ENCODE results near the gene GPR52.

GPR52 gene

DNA sequence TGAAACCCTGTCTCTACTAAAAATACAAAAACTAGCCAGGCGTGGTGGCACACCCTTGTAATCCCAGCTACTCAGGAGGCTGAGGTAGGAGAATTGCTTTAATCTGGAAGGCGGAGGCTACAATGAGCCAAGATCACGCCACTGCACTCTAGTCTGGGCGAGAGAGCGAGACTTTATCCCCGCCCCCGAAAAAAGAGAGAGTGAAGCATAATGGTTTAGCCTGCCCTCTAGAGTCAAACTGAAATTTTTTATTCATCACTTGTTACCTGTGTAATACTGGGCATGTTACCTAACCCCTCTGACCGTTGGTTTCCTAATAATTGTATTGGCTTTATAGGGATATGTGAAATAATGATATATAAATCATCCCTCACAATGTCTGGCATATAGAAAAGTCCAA is 18.8 kb downstream of the GPR52 start:
- no peak for ATAC-seq
- no peak for DNase-seq

DNA sequence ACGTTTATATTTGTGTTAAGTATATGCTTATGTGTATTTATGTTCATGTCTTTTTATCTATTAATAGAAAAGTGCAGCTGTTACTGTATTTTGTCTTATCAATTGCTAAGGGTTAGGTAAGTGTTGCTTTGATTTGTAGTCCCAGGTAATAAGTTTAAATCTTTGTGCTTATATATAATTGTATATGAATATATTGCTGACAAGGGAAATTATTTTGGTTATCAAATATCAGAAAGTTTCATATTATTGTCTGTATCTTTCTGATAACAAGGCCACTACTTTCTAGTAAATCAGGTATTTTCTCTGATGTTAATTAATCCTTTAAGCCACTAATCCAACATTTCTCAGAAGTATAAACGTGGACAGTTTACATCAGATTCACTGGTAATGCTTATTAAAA is 21.3 kb downstream of the GPR52 start:
- DNase-seq: no peak

DNA sequence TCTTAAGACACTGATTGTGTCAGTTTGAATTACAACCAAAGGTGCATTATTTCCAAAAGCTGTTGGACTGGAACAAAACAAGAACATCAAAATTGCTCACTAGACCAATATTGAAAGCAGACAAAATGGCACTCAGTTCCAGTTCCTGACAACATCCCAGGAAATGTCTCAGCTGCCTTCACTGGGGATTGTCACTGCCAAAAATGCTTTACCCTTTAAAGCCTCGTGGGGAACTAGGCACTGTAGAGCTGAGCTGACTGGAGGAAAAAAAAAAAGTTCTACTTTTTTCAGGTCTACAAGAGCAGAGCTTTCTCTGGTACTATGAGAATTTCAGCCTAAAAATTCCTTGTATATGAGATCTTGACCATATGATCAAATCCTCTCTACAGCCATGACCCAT is 21.9 kb downstream of the GPR52 start:
- no peak for ATAC-seq
- no peak for DNase-seq

More for the DNA sequence above, 21.3 kb downstream of the GPR52 start:
- no peak for ATAC-seq

DNA sequence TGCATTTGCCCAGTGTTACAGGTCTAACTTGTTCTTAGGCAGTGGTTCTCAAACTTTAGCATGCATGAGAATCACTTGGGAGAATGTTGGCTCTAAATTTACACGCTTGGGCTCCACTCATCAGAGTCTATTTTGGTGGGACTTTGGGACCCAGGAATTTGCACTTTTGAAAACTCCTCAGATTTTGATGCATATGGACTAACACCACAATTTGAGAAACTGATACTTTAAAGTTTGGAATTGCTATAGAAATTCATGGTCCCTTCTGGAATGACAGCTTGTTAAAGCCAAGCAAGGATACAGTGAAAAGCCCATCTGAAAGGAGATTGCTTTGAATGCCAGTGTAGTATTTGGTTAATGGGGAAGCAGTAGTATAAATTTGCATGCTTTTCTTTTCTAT is 31.5 kb downstream of the GPR52 start:
- ATAC-seq (no peak), DNase-seq (no peak)

DNA sequence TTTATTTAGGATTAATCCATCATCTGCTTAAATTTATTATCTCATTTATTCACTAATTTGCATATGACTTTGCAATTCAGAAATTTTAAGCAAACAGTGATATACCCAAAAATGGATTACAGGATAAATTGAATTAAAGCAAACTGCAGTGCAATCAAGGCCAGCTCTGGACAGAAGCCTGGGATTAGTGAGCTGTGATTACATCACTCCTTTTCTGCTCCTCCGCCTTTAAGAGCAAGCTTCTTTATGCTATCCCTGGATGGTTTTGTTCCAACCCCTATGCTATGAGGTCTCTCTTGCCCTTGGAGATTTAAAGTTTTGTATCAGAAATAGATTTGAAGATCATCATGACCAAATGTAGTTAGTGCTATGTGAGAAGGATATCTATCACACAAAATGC is 32.6 kb downstream of the GPR52 start:
- DNase-seq: no peak
- ATAC-seq: no peak

DNA sequence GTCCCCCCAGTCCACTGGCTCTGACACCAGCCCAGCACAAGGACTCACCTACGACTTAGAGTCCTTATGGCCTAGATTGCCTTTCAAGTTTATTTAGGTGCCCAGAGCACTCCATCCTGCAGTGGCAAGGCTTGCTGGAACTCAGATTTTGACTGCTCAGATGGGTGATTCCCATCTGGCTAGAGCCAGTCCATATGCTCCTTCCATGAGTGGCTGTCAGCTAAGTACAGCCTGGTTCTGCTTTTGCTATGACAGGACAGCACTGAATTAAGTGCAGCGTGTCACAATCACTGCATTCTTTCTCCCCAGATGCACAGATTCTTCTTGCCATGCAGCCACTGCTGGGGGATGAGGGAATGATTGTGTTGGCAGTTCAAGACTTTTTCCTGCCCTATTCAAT is 43.8 kb downstream of the GPR52 start:
- DNase-seq (no peak), ATAC-seq (no peak)

DNA sequence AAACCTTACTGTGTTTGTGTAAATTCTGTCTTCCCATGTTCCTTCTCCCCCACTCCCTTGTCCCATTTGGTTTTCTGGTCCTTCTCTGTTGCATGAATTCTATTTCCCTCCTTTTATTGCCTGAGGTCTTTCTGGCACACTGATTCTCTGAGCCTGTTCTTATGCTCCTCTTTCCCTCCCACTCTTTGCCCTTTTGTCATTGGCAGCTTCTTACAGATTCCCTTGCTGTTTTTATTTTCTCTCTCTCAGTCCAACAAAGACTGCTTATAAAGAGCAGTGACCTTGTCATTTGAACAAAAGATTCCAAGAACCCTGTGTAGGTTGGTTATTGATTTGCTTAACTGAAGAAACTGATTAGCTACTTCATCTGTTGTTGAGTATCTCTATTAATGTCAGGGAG is 49.7 kb downstream of the GPR52 start:
- DNase-seq (no peak), ATAC-seq (no peak)

All from stimulated activated naive CD8-positive, alpha-beta T cell treated with anti-CD3 and anti-CD28 coated beads, Interleukin-15, Interleukin-2, amounts not matched to agents 100 U/mL and 50 U/mL, for 24 hours (primary cell).